Natural killer cell treated with Interleukin-12 subunit alpha and Interleukin-12 subunit beta and Interleukin-15 and Interleukin-18, amount 100 ng/mL, for 72 hours (primary cell): ENCODE data around the gene SNRPA1. TPM values are rescaled to one million over a fixed set of nuclear protein-coding genes. Genes with fewer than 3 reads are reported as not detected.

Experiments
- ATAC-seq, 2 donors: fragments of 150-1000 bp; cut with Tn5 transposase in 1 of 2; sonication (Bioruptor Pico), chemical (Tn5 transposase) in 1 of 2; 2 replicates each; pipeline ENCODE4 v1.10.0; 2021
- DNase-seq: peaks from one replicate; pipeline ENCODE4 v3.0.0; 2022; ENCODE audit warnings: low spot score
- H3K27ac Mint-ChIP-seq, 2 donors: 1 replicate in 1 of 2; 2 replicates in 1 of 2; pipeline ENCODE4 v1.8.0; 2022; ENCODE audit warnings: mixed read lengths in 2 of 2, mild to moderate bottlenecking in 1 of 2, moderate library complexity in 1 of 2
- H3K27me3 Mint-ChIP-seq, 2 donors: 1 replicate in 1 of 2; 2 replicates in 1 of 2; pipeline ENCODE4 v1.8.0; 2022; ENCODE audit warnings: mixed read lengths in 2 of 2
- H3K36me3 Mint-ChIP-seq: one replicate; pipeline ENCODE4 v1.8.0; 2022; ENCODE audit warnings: mixed read lengths
- H3K4me1 Mint-ChIP-seq, 2 donors: 1 replicate in 1 of 2; 2 replicates in 1 of 2; pipeline ENCODE4 v1.8.0; 2022; ENCODE audit warnings: low read depth in 2 of 2, mixed read lengths in 2 of 2, mild to moderate bottlenecking in 1 of 2
- H3K4me3 Mint-ChIP-seq: one replicate; pipeline ENCODE4 v1.8.0; 2022; ENCODE audit warnings: mixed read lengths
- H3K9me3 Mint-ChIP-seq: 2 replicates; pipeline ENCODE4 v1.8.0; 2022; ENCODE audit warnings: mixed read lengths
- total RNA-seq, 2 donors: library from RNA; stranded (reverse); gene quantifications; one replicate each; pipeline ENCODE4 v1.2.3, GENCODE V29; 2022

Gene SNRPA1
- total RNA-seq, 2 donors from 2014 or later: 114 to 161 TPM

DNA sequence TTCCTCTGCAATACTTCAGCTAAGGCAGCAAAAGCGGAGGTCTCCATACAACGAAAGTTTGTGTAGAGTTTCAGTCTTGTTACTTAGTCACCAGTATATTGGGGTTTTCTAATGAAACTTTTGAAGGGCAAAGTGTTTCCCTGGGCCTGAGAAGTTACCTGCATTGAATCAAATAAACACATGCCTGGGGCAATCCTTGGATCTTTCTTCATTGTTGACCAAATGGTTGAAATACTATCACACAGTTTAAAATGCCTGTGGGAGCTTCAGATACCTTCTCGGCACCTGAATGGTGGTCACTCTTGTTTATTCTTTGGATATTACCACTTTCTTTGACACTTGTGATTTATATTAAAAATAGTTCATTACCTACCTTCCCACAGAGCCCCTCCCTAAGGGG is 42.2 kb downstream of the SNRPA1 start:
- Mint-ChIP-seq H3K4me3 (peak overlapping the region; percentile 91), H3K36me3 (peaks cover 10% of the 10 kb centered on the region), H3K27ac (peak overlapping the region; percentile 71 to 78), H3K4me1 (peaks cover 38 to 42% of the 10 kb centered on the region in 2 donors), H3K9me3 (no peaks in the 10 kb centered on the region), H3K27me3 (no peaks in the 10 kb centered on the region)
- no peak for ATAC-seq
- no peak for DNase-seq

DNA sequence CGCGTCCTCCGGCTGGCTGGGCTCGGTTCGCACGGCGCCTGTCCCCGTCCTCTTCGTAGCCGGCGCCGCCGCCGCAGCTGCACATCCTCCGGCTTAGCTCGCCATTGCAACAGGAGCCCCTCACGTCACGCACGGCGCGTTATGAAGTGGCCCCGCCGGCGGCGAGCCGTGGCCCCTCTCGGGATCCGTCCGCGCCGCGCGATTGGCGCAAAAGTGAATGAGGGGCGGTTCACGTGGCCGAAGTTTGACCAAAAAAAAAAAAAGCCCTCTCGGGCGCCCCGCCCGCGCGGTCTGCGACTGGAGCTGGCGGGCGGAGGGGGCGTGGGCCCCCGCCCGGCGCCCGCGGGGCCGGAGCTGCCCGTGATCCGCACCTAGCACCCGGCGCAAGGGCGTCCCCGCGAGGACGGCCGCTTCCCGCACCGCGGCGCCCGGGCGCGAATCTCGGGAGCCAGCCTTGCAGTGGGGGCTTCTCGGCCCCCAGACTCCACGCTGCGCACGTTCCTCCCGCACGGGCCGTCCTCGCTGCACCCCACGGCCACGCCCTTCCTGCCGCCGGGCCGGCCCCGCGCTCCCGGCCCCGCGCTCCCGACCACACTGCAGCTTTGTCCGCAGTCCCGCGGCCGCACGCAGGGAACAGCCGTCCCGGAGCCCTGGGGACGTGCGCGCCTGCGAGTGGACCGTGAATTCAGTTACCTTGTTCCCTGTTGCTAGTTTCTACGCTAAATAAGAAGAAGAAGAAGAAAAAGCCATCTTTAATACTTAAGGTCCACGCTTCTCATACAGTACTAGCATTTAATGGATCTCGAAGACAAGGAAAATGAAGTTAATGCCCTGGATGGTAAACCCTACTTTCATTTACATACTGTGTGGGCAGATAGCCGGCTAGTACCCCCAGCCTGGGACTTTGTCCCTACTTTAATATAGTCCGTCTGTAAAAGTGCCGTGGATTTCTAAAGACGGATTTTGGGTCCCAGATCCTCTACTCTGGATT is 42.9 kb downstream of the SNRPA1 start, which contains the start of gene CHSY1:
CHSY1 (minus strand) TSS at position 219 of the 991 bp plus-strand sequence. CDS start 592 bp downstream, outside the sequence.
- H3K27ac Mint-ChIP-seq: peak within 1 kb of the TSS; percentile 76 to 78

DNA sequence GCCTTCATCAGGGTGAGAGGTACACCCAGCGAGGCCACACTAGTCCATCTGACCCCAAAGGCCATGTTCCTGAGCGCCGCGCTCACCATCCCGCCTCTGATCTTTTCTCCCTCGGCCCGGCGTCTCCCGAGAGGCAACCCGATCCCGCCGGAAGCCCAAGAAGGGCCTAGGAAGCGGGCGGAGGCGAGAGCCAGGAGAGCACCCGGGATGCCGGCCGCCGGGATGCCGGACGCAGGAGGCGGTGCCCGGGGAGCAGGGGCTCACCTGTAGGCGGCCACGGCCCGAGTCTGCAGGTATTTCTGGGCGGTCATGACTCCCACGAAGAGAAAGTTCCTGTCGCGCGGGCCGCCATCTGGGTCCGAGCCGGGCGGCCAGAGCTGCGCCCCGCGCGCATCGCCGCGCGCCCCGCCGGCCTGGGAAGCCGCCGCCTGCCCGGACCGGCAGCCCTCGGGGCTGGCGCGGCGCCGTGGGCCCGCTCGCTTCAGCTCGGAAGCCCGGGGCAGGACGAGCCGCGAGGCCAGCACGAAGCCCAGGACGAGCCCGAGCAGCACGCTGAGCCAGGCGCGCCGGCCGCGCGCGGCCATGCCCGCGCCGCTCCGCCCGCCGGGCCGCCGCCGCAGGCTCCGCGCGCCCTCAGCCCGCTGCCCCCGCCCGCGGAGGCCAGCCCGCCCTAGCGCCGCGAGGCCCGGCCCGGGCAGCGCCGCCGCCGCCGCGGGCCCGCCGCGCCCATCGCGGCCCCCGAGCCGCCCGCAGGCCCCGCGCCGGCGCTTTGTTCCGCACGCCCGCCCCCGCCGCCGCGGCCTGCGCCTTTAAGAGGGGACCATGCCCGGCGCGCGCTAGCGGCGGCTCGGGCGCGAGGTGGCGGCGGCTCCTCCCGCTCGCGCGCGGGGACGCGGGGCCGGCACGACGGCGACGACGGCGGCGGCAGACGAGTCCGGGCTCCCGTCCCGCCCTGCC is 43.9 kb downstream of the SNRPA1 start:
- Mint-ChIP-seq H3K4me1 (peaks cover 45 to 53% of the 10 kb centered on the region in 2 donors), H3K36me3 (peaks cover 10% of the 10 kb centered on the region), H3K27me3 (no peaks in the 10 kb centered on the region), H3K4me3 (peak overlapping the region; percentile 97), H3K27ac (peak overlapping the region; percentile 76 to 78), H3K9me3 (no peaks in the 10 kb centered on the region)
- DNase-seq (peak; percentile 61), ATAC-seq (peak; percentile 50 to 66)

More for the DNA sequence above, 42.9 kb downstream of the SNRPA1 start, which contains the start of gene CHSY1:
- H3K9me3 Mint-ChIP-seq: no peaks in the 10 kb centered on the region
- no peaks in the 10 kb centered on the region for H3K27me3 Mint-ChIP-seq
- peak within 1 kb of the TSS; percentile 97 for H3K4me3 Mint-ChIP-seq
- DNase-seq: peak; percentile 97
- peak; percentile 84 to 94 for ATAC-seq
- peaks cover 45 to 49% of the 10 kb centered on the region in 2 donors for H3K4me1 Mint-ChIP-seq
- peaks cover 10% of the 10 kb centered on the region for H3K36me3 Mint-ChIP-seq

DNA sequence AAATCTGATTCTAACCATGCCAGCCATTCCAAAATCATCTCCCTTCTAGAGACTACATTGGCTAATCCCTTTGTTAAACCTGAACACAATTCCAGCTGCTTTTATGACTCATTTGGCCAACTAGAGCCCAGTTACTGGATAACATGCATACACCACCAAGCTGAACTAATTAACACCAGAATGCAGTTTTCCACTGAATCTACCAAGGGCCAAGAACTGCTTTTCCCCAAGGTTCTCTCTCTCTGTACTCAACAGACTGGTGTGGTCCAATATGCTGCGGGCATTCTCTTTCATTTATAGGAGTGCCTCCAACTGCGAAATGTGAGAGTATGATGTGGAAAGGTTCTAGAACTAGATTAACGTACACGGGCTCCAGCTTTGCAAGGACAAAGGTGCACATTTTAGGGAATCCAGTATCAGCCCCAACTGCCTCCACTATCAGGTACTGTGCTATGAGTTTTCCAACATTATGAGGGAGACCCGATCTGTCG is 44.7 kb downstream of the SNRPA1 start:
- peaks cover 10% of the 10 kb centered on the region for H3K36me3 Mint-ChIP-seq
- H3K9me3 Mint-ChIP-seq: no peaks in the 10 kb centered on the region
- DNase-seq (no peak), ATAC-seq (no peak)
- H3K4me1 Mint-ChIP-seq: peaks cover 46 to 57% of the 10 kb centered on the region in 2 donors
- peak overlapping the region; percentile 97 for H3K4me3 Mint-ChIP-seq
- no peaks in the 10 kb centered on the region for H3K27me3 Mint-ChIP-seq
- peak overlapping the region; percentile 8 to 76 for H3K27ac Mint-ChIP-seq

DNA sequence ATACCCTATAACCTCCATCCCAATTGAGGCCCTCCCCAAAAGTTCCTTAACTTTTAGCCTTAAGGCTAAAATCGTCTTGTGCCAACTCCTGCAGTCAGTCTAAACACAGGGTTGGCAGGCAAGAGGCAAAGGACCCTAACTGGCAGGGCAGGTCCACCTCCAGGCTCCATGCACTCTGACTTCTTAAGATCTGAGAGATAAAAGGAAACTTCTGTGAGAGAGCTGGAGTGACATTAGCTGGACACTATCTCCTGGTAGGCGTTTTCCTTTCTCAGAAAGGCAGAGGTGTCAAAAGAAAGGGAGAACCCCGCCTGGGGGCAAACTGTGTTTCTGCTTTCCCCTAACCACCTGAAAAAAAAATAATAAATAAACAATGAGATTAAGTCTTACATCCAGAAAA is 46.8 kb downstream of the SNRPA1 start:
- H3K27me3 Mint-ChIP-seq: no peaks in the 10 kb centered on the region

DNA sequence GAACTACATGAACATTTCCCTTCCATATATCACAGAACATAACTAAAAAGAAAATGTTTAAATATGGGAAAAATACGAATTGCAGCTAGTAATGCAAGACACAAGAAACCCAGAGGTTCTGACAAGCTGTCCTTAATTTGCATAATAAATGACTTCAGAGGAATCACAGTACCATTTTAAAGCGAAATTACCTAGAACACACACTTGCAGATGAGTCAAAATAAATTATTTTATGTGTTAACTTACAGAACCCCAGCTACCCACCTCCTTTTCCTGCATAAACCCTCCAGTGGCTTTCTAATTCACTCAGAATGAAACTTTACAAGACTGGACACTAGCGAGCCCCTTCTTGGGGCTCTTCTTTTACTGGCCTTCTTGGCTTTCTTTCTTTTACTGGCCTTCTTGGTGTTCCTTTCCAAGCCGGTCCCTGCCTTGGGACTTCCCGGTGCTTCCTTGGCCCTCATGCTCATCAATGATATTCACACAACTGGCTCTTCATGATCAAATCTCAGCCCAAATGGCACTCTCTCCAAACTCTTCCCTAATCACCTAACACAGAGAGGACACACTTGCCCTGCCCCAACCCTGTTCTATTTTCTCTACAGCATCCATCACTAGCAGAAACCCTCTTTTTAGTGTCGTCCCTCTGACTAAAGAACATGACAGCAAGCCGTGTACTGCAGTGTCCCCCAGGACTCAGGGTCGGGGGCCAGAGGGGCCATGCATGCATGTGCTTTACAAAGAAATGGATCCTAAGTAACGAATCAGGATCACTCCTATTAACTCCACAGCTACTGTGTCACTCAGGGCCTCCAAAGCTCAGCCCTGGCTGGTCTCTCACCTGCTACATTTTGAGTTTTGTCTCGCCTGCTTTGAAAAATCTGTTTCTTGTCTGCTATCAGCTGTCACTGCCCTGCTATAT is 48.0 kb downstream of the SNRPA1 start:
- Mint-ChIP-seq H3K36me3 (peaks cover 14% of the 10 kb centered on the region), H3K27me3 (no peaks in the 10 kb centered on the region), H3K9me3 (no peaks in the 10 kb centered on the region), H3K4me3 (peak overlapping the region; percentile 97), H3K4me1 (peaks cover 67 to 76% of the 10 kb centered on the region in 2 donors), H3K27ac (peak overlapping the region; percentile 70 to 76)
- DNase-seq: peak; percentile 49
- ATAC-seq: peak in 1 of 2 donors; percentile 37

More for the DNA sequence above, 46.8 kb downstream of the SNRPA1 start:
- ATAC-seq (no peak), DNase-seq (no peak)
- peak overlapping the region; percentile 70 to 76 for H3K27ac Mint-ChIP-seq
- peak overlapping the region; percentile 97 for H3K4me3 Mint-ChIP-seq
- no peaks in the 10 kb centered on the region for H3K9me3 Mint-ChIP-seq
- peaks cover 10% of the 10 kb centered on the region for H3K36me3 Mint-ChIP-seq
- H3K4me1 Mint-ChIP-seq: peaks cover 62 to 73% of the 10 kb centered on the region in 2 donors

DNA sequence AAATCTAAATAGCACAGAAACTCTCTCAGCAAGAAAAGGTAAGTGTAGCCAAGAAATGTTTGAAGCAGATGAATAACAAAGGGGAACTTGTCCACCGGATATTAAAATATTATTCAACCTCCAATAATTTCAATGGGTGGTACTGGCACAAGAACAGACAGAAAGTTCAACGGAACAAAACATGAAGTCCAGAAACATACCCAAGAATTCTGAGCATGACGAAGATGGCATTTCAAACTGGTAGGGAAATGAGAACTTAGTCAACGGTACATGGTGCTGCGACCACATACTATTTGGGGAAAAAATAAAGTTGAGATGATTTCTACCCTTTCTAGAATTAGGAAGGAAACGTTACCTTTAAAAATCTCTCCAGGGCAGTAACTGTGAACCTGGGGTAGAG is 48.7 kb downstream of the SNRPA1 start:
- Mint-ChIP-seq H3K27me3 (no peaks in the 10 kb centered on the region), H3K4me3 (peak overlapping the region; percentile 97), H3K9me3 (no peaks in the 10 kb centered on the region), H3K36me3 (peaks cover 14% of the 10 kb centered on the region), H3K4me1 (peaks cover 70 to 83% of the 10 kb centered on the region in 2 donors), H3K27ac (peak overlapping the region; percentile 70 to 76)
- DNase-seq: no peak
- no peak for ATAC-seq

DNA sequence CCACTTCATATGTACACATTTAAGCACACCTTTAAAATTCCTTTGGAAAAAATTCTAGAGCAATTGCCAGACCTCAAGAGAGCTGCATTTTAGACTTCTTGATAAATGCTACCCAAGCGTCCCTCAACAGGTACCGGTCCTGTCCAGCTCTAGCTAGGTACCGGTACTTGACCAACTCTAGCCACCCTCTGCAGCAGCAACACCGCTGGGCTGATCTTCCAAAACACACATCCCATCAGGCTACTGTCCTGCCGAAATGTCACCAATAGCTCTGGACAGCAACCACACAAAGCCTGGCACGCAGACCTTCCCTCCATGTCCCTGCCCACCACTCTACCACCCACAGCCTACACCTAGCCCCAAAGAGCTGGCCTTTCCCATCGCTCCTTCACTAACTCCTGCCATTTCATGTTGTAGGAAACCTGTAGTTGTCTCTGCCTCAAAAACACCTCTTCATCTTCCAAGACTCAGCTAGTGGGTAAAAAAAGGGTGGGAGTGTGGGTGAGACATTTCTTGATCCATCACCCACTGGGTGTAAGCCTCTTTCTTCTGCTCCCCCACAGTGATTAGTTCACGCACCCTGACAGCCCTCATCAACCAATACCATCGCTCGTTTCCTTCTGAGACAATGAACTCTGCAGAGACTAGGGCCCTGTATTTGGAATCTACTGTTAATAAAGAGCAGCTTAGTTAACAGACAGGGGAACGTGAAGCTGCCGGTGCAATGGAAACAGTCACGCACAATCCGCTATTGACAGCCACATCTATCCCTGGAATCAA is 50.0 kb downstream of the SNRPA1 start:
- Mint-ChIP-seq H3K36me3 (peaks cover 8% of the 10 kb centered on the region), H3K9me3 (no peaks in the 10 kb centered on the region), H3K4me3 (peak overlapping the region; percentile 97), H3K27me3 (no peaks in the 10 kb centered on the region), H3K27ac (peak overlapping the region; percentile 70 to 76), H3K4me1 (peaks cover 68 to 81% of the 10 kb centered on the region in 2 donors)
- ATAC-seq (no peak), DNase-seq (peak; percentile 15)

DNA sequence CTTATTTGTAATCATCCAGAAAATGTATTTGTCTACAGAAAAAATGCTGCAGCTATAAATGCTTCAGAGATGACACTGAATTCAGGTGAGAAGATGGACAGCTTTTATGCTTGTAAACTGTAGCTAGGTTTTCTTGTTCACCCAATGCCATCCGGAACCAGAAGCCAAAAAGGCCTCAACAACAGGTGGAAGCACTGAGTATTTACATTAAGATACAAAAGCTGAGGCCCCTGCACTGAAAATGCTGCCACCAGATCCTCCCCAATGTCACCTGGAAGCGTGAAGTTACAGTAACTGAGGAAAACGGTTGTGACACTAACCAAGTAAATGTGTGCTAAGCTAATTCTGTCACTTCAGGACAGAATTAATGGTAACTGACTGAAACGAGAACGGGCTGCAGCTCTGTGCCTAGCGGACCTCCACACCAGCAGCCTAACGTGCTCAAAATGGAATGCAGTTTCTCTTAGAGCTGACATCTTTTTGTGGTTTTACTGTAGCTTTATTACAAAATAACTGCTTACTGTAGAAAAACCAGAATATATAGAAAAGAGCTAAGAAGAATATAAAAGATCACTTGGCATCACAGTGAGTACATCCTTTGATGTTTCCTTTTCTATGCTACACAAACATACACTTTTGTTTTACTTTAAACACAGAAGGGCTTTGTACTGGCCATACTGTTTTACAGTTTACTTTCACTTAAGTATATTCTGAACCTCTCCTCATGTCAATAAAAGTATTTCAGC is 50.8 kb downstream of the SNRPA1 start:
- H3K4me3 Mint-ChIP-seq: peak overlapping the region; percentile 97

DNA sequence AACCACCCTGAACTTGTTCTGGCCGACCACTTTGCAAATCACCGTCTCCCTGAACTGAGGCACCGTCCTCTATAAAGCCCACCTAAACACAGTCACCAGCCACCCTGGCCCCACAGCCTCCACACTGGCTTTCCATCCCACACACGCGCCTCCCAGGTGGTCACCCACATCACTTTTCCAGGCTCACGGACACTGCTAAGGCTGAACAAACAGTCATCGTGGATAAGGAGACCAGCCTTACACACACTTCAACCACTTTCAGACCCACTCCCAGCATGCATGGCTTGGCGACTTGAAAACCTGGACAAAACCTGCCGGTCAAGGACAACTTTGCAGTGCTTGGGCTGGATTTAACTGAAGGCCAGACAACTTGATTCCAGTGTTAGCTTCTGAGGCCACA is 51.6 kb downstream of the SNRPA1 start:
- no peaks in the 10 kb centered on the region for H3K9me3 Mint-ChIP-seq
- H3K27ac Mint-ChIP-seq: peak overlapping the region; percentile 70 to 76
- H3K36me3 Mint-ChIP-seq: peaks cover 5% of the 10 kb centered on the region
- ATAC-seq: no peak
- H3K4me3 Mint-ChIP-seq: peak overlapping the region; percentile 97
- peaks cover 76 to 91% of the 10 kb centered on the region in 2 donors for H3K4me1 Mint-ChIP-seq
- DNase-seq: peak; percentile 47
- H3K27me3 Mint-ChIP-seq: no peaks in the 10 kb centered on the region

More for the DNA sequence above, 50.8 kb downstream of the SNRPA1 start:
- no peak for ATAC-seq
- peak; percentile 54 for DNase-seq
- H3K4me1 Mint-ChIP-seq: peaks cover 71 to 84% of the 10 kb centered on the region in 2 donors
- peak overlapping the region; percentile 70 to 76 for H3K27ac Mint-ChIP-seq
- H3K36me3 Mint-ChIP-seq: peaks cover 5% of the 10 kb centered on the region
- no peaks in the 10 kb centered on the region for H3K9me3 Mint-ChIP-seq
- H3K27me3 Mint-ChIP-seq: no peaks in the 10 kb centered on the region

DNA sequence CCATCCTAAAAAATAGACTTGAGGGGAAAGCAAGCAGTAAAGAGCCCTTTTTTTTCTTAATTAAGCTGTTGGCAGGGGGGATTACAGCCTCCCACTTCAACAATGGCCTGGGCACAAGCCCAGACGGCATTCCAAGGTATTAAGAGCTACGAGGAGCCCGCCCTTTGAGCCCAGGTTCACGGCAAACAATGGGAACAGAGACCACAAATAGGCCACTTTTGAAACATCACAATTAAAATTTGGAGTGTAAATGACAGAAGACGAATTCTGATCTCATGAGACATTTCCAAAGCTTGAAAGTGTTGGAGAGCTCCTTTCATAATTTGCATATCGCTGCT is 52.1 kb downstream of the SNRPA1 start:
- ATAC-seq: no peak
- H3K4me3 Mint-ChIP-seq: peak overlapping the region; percentile 97
- peak overlapping the region; percentile 70 to 76 for H3K27ac Mint-ChIP-seq
- H3K27me3 Mint-ChIP-seq: no peaks in the 10 kb centered on the region
- H3K4me1 Mint-ChIP-seq: peaks cover 72 to 91% of the 10 kb centered on the region in 2 donors
- H3K9me3 Mint-ChIP-seq: no peaks in the 10 kb centered on the region
- peaks cover 5% of the 10 kb centered on the region for H3K36me3 Mint-ChIP-seq
- no peak for DNase-seq
